CD14-positive monocyte (primary cell): ENCODE data around the gene ZNF611. TPM values are rescaled to one million over a fixed set of nuclear protein-coding genes. Genes with fewer than 3 reads are reported as not detected.
"Not testable (repeated sequence)": the region's sequence is repeated elsewhere in the genome, so short reads cannot be mapped to it uniquely, and the experiment has no call there.

ENCODE experiments used
- DNase-seq, 3 donors: peaks; one replicate each; pipeline ENCODE4 v3.0.0-alpha.2; 2011 to 2022
- H2AFZ ChIP-seq: 2 replicates; pipeline ENCODE4 v1.6.0; 2012; ENCODE audit warnings: mild to moderate bottlenecking, low read depth, low read length, inconsistent platforms; ENCODE audit not compliant: insufficient read depth, poor library complexity, severe bottlenecking
- H3K27ac ChIP-seq, 2 donors: 1 replicate in 1 of 2; 2 replicates in 1 of 2; pipeline ENCODE4 v1.5.1; 2012 to 2013; ENCODE audit warnings: low read length in 2 of 2, control low read depth in 1 of 2, inconsistent platforms in 1 of 2, low read depth in 1 of 2, mild to moderate bottlenecking in 1 of 2
- H3K27me3 ChIP-seq, 2 donors: one replicate each; pipeline versions ENCODE4 v1.6.0 to v1.6.1; 2011 to 2013; ENCODE audit warnings: low read length in 2 of 2; ENCODE audit not compliant: control insufficient read depth in 2 of 2, insufficient read depth in 2 of 2
- H3K36me3 ChIP-seq, 2 donors: replicated peaks in 1 of 2; 1 replicate in 1 of 2; 2 replicates in 1 of 2; pipeline versions ENCODE4 v1.5.1 to v1.6.1; 2012 to 2013; ENCODE audit warnings: low read length in 2 of 2, control low read depth in 1 of 2, inconsistent platforms in 1 of 2, mild to moderate bottlenecking in 1 of 2; ENCODE audit not compliant: insufficient read depth in 2 of 2, control insufficient read depth in 1 of 2
- H3K4me1 ChIP-seq, 2 donors: 1 replicate in 1 of 2; 2 replicates in 1 of 2; pipeline versions ENCODE4 v1.5.1 to v1.6.1; 2012 to 2013; ENCODE audit warnings: low read length in 2 of 2, control low read depth in 1 of 2, inconsistent platforms in 1 of 2, mild to moderate bottlenecking in 1 of 2, moderate library complexity in 1 of 2; ENCODE audit not compliant: insufficient read depth in 2 of 2, control insufficient read depth in 1 of 2
- H3K4me2 ChIP-seq: replicated peaks from 2 replicates; pipeline ENCODE3; 2012; ENCODE audit warnings: low read length, moderate library complexity, mild to moderate bottlenecking; ENCODE audit not compliant: poor library complexity, severe bottlenecking; ENCODE audit errors: extremely low read depth
- H3K4me3 ChIP-seq, 3 experiments: fragments of 200-600 bp in 1 of 3; sonication (generic) in 1 of 3; replicated peaks in 1 of 3; 1 replicate in 2 of 3; 2 replicates in 1 of 3; pipeline ENCODE4 v1.5.1; 2011 to 2013; ENCODE audit warnings: low read length in 3 of 3, mild to moderate bottlenecking in 3 of 3, control low read depth in 2 of 3, low read depth in 2 of 3, inconsistent platforms in 1 of 3, moderate library complexity in 1 of 3
- H3K79me2 ChIP-seq: 2 replicates; pipeline ENCODE4 v1.6.0; 2012; ENCODE audit warnings: mild to moderate bottlenecking, control low read depth, inconsistent platforms, low read length, moderate library complexity; ENCODE audit not compliant: insufficient read depth
- H3K9ac ChIP-seq: 2 replicates; pipeline ENCODE4 v1.6.0; 2017; ENCODE audit warnings: low read length, mild to moderate bottlenecking; ENCODE audit not compliant: insufficient read depth, poor library complexity, severe bottlenecking
- H3K9me3 ChIP-seq, 2 donors: replicated peaks in 1 of 2; 1 replicate in 1 of 2; 2 replicates in 1 of 2; pipeline versions ENCODE4 v1.5.1 to v1.6.1; 2012 to 2013; ENCODE audit warnings: low read length in 2 of 2, control low read depth in 1 of 2; ENCODE audit not compliant: control insufficient read depth in 1 of 2, insufficient read depth in 1 of 2
- H4K20me1 ChIP-seq: 2 replicates; pipeline ENCODE4 v1.6.0; 2012; ENCODE audit warnings: mild to moderate bottlenecking, low read length, control low read depth, moderate library complexity; ENCODE audit not compliant: insufficient read depth
- H3K27ac Mint-ChIP-seq, 7 donors: one replicate each; pipeline ENCODE4 v1.8.0; 2020; ENCODE audit warnings: mild to moderate bottlenecking in 7 of 7, mixed read lengths in 7 of 7, moderate library complexity in 6 of 7, inconsistent platforms in 2 of 7
- H3K27me3 Mint-ChIP-seq, 3 donors: one replicate each; pipeline ENCODE4 v1.8.0; 2021 to 2022; ENCODE audit warnings: low read depth in 3 of 3, mild to moderate bottlenecking in 3 of 3, mixed read lengths in 3 of 3, moderate library complexity in 3 of 3, inconsistent platforms in 1 of 3
- H3K36me3 Mint-ChIP-seq, 2 donors: one replicate each; pipeline ENCODE4 v1.8.0; 2020; ENCODE audit warnings: mixed read lengths in 2 of 2, inconsistent platforms in 1 of 2, mild to moderate bottlenecking in 1 of 2
- H3K4me1 Mint-ChIP-seq: one replicate; pipeline ENCODE4 v1.8.0; 2020; ENCODE audit warnings: mild to moderate bottlenecking, mixed read lengths
- H3K4me3 Mint-ChIP-seq, 2 donors: one replicate each; pipeline ENCODE4 v1.8.0; 2020; ENCODE audit warnings: mild to moderate bottlenecking in 2 of 2, mixed read lengths in 2 of 2, moderate library complexity in 1 of 2
- H3K9me3 Mint-ChIP-seq, 7 donors: one replicate each; pipeline ENCODE4 v1.8.0; 2020 to 2022; ENCODE audit warnings: mixed read lengths in 7 of 7, mild to moderate bottlenecking in 6 of 7, moderate library complexity in 6 of 7, inconsistent platforms in 2 of 7
- CTCF ChIP-seq: fragments of 200-600 bp; IDR thresholded peaks from one replicate; pipeline ENCODE4 v1.8.0; 2022; ENCODE audit warnings: antibody characterized with exemption, mild to moderate bottlenecking
- WGBS: methylation state at CpG from one replicate; pipeline ENCODE4 v1.1.5; 2013; ENCODE audit warnings: missing lambda C conversion rate; ENCODE audit not compliant: insufficient coverage; 5-methylcytosine and 5-hydroxymethylcytosine counted together
- intact Hi-C, 2 donors: fragments of 100-400 bp; cut with micrococcal nuclease; formaldehyde crosslinking; loops; one replicate each; pipeline versions ENCODE4 v1.15.0 to v1.15.1; 2023
- polyA plus RNA-seq, 3 donors: library from polyadenylated mRNA; depleted of rRNA in 1 of 3; unstranded in 2 of 3; stranded (reverse) in 1 of 3; fragments of 300-500 nt in 2 of 3; fragments of >200 nt in 1 of 3; fragmentation: Illumina TruSeq in 2 of 3; gene quantifications; 1 replicate in 2 of 3; 2 replicates in 1 of 3; pipeline ENCODE4 v1.2.3, GENCODE V29; 2012 to 2021

ZNF611 gene
- polyA plus RNA-seq, 3 donors: 5.5 to 20.2 (median 12.0) TPM

DNA sequence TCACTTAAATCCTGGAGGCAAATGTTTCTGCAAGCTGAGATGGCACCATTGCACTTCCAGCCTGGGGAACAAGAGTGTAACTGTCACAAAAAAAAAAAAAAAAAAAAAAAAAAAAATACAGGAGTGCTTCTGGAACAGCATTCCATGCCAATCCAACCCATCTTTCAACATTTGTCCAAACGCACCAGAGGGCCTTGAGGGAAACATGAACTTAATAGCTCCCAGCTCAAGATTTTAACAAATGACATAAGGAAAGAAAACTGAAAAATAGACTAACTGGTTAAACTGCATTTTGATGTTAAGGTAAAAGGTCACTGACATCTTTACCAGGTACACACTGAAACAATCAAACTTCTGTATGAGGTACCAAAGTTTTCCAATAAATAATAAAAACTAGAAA, 49.0 kb downstream of the ZNF611 start:
- Histone ChIP-seq H3K79me2 (peaks cover 70% of the 10 kb centered on the region), H3K27me3 (no peaks in the 10 kb centered on the region), H3K36me3 (peaks cover 0 to 10% of the 10 kb centered on the region in 2 donors), H3K9me3 (peaks cover 0 to 14% of the 10 kb centered on the region in 2 donors), H4K20me1 (no peaks in the 10 kb centered on the region), H3K4me3 (no peak overlapping the region), H3K4me1 (peaks cover 24 to 25% of the 10 kb centered on the region in 2 donors), H2AFZ (no peak overlapping the region), H3K4me2 (no peak overlapping the region), H3K27ac (no peak overlapping the region), H3K9ac (no peak overlapping the region)
- Mint-ChIP-seq H3K9me3 (peaks cover 0 to 56% (median 38%) of the 10 kb centered on the region in 7 donors), H3K36me3 (peaks cover 15 to 27% of the 10 kb centered on the region in 2 donors), H3K4me3 (no peak overlapping the region), H3K4me1 (peaks cover 32% of the 10 kb centered on the region), H3K27me3 (peaks cover 0 to 10% (median 0%) of the 10 kb centered on the region in 3 donors), H3K27ac (no peak overlapping the region)
- no peak for DNase-seq
- no peak for TF ChIP-seq CTCF
- intact Hi-C loops: no loop called here
- no CpG with 5 or more reads among the region's 1 CpG for WGBS

DNA sequence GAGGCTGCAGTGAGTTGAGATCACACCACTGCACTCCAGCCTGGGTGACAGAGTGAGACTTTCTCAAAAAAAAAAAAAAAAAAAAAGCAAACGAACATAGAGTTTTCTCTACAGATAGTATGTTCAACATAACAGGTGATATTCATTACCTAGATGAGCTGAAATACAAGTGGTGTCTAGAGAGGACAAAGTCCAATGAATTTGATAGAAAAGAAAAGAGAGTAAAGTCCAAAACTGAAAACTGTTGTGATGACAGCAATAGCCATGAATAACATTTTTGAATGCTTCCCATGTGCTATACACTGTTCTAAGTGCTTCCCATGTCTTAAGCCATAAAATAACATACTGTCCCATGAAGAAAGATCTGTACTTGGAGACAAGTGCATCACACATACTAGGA, 53.6 kb downstream of the ZNF611 start:
- H3K4me1 ChIP-seq, H3K4me3 Mint-ChIP-seq, H3K4me1 Mint-ChIP-seq, H3K27me3 ChIP-seq, H3K27me3 Mint-ChIP-seq, DNase-seq, H3K27ac ChIP-seq, H3K4me3 ChIP-seq, H3K4me2 ChIP-seq, intact Hi-C loops, H3K9ac ChIP-seq, H4K20me1 ChIP-seq, H2AFZ ChIP-seq, H3K27ac Mint-ChIP-seq: not testable (repeated sequence)
- Mint-ChIP-seq H3K9me3 (peaks cover 0 to 74% (median 59%) of the 10 kb centered on the region in 7 donors), H3K36me3 (peaks cover 30 to 55% of the 10 kb centered on the region in 2 donors)
- Histone ChIP-seq H3K36me3 (peaks cover 0 to 28% of the 10 kb centered on the region in 2 donors), H3K79me2 (peaks cover 76% of the 10 kb centered on the region), H3K9me3 (peaks cover 10 to 42% of the 10 kb centered on the region in 2 donors)
- WGBS: no CpG with 5 or more reads among the region's 1 CpG
